RWPE2 (cell line): Measurements from ENCODE around the gene ADAMTS17.

ENCODE experiments used
- ATAC-seq: fragments of 200-7000 bp; cut with Tn5 transposase; 3 replicates; pipeline ENCODE4 v1.9.1; 2021; ENCODE audit warnings: low read depth
- DNase-seq: peaks from one replicate; pipeline ENCODE4 v3.0.0-alpha.2; 2020; ENCODE audit warnings: low spot score
- H3K27ac ChIP-seq: fragments of 450-650 bp; 2 replicates; pipeline ENCODE4 v1.5.1; 2017; ENCODE audit warnings: mild to moderate bottlenecking; ENCODE audit not compliant: poor library complexity, severe bottlenecking
- H3K27me3 ChIP-seq: fragments of 250-450 bp; sonication (Bioruptor Pico); 2 replicates; pipeline ENCODE4 v1.5.1; 2021; ENCODE audit warnings: mild to moderate bottlenecking, moderate library complexity; ENCODE audit not compliant: insufficient read depth, poor library complexity, severe bottlenecking
- H3K36me3 ChIP-seq: fragments of 250-450 bp; sonication (Bioruptor Pico); 2 replicates; pipeline ENCODE4 v1.5.1; 2020; ENCODE audit warnings: low read depth, mild to moderate bottlenecking, moderate library complexity
- H3K4me1 ChIP-seq: fragments of 250-450 bp; sonication (Bioruptor Pico); 2 replicates; pipeline ENCODE4 v1.5.1; 2021; ENCODE audit warnings: mild to moderate bottlenecking, moderate library complexity; ENCODE audit not compliant: insufficient read depth, poor library complexity, severe bottlenecking
- H3K4me3 ChIP-seq: fragments of 250-450 bp; sonication (Bioruptor Pico); 2 replicates; pipeline ENCODE4 v1.5.1; 2021; ENCODE audit warnings: mild to moderate bottlenecking, moderate library complexity; ENCODE audit not compliant: severe bottlenecking
- H3K9me3 ChIP-seq: fragments of 250-450 bp; sonication (Bioruptor Pico); 2 replicates; pipeline ENCODE4 v1.5.1; 2021; ENCODE audit warnings: mild to moderate bottlenecking, moderate library complexity; ENCODE audit not compliant: severe bottlenecking
- TF ChIP-seq, protein P1 (sequence below): fragments of 450-650 bp; IDR thresholded peaks from one replicate; pipeline ENCODE4 v1.5.1; 2017; ENCODE audit warnings: mild to moderate bottlenecking, moderate library complexity; ENCODE audit not compliant: poor library complexity, severe bottlenecking

ADAMTS17 gene

DNA sequence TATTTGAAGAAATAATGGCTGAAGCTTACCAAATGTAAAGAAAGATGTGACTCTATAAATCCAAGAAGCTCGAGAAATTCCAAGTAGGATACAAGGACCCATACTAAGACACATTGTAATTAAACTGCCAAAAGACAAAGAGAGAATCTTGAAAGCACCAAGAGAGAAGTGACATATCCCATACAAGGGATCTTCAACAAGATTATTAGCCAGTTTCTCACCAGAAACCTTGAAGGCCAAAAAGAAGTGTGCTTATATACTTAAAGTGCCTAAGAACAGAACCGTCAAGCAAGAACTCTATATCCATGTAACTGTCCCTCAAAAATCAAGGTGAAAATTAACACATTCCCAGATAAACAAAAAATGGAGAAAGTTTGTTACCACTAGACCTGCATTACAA is 220.5 kb downstream of the ADAMTS17 start:
- H3K27me3 ChIP-seq = no peaks in the 10 kb centered on the region
- ATAC-seq (no peak), DNase-seq (no peak)
- TF ChIP-seq, protein P1, sequence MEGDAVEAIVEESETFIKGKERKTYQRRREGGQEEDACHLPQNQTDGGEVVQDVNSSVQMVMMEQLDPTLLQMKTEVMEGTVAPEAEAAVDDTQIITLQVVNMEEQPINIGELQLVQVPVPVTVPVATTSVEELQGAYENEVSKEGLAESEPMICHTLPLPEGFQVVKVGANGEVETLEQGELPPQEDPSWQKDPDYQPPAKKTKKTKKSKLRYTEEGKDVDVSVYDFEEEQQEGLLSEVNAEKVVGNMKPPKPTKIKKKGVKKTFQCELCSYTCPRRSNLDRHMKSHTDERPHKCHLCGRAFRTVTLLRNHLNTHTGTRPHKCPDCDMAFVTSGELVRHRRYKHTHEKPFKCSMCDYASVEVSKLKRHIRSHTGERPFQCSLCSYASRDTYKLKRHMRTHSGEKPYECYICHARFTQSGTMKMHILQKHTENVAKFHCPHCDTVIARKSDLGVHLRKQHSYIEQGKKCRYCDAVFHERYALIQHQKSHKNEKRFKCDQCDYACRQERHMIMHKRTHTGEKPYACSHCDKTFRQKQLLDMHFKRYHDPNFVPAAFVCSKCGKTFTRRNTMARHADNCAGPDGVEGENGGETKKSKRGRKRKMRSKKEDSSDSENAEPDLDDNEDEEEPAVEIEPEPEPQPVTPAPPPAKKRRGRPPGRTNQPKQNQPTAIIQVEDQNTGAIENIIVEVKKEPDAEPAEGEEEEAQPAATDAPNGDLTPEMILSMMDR = no peak
- H3K4me1 ChIP-seq = no peaks in the 10 kb centered on the region
- H3K27ac ChIP-seq = no peak overlapping the region
- H3K36me3 ChIP-seq = no peaks in the 10 kb centered on the region
- no peak overlapping the region for H3K4me3 ChIP-seq
- H3K9me3 ChIP-seq = peaks cover 7% of the 10 kb centered on the region

DNA sequence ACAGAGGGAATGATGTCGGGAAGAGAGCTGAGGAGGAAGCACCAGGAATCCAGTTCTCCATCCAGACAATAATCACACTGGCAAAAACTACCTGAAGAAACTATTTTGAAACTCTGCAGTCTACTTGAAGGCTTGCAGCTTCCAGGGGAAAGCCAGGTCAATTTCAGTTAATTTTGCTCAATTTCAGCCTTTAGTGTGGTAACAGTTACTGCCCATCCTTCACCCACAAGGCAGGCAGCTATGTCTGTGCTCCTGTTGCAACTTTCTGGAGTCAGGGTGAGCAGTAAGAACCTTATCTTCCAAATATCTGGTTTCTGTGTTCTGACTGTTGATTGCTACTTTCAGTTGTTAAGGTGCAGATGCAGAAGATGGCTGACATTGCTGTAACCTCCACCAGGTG is 221.7 kb downstream of the ADAMTS17 start:
- Histone ChIP-seq H3K4me1 (no peaks in the 10 kb centered on the region), H3K27me3 (no peaks in the 10 kb centered on the region)
- TF ChIP-seq, protein P1 = no peak

DNA sequence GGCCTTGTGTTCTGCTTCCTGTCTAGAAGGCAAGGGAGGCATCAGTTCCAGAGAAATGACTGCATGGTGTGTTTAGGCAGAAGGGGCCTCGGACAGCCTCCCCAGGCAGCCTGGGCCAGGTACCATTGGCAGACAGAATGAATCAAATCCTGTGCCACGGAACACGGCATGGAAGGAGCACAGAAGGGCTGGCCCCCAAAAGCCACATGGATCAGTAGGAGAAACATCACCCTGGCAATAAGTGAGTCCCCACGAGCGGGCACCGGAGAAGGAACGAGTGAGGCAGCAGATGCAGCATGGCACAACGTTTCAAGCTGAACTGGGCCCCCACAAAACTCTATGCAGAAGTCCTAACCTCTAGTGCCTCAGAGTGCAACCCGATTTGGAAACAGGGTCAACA is 223.2 kb downstream of the ADAMTS17 start:
- ATAC-seq (no peak), DNase-seq (peak; percentile 51)
- Histone ChIP-seq H3K27me3 (no peaks in the 10 kb centered on the region), H3K4me3 (no peak overlapping the region), H3K27ac (no peak overlapping the region), H3K4me1 (no peaks in the 10 kb centered on the region), H3K36me3 (no peaks in the 10 kb centered on the region), H3K9me3 (peaks cover 7% of the 10 kb centered on the region)
- TF ChIP-seq, protein P1 = no peak

More for the DNA sequence above, 221.7 kb downstream of the ADAMTS17 start:
- Histone ChIP-seq H3K27ac (no peak overlapping the region), H3K4me3 (no peak overlapping the region), H3K9me3 (peaks cover 7% of the 10 kb centered on the region), H3K36me3 (no peaks in the 10 kb centered on the region)
- no peak for ATAC-seq
- peak; percentile 8 for DNase-seq

DNA sequence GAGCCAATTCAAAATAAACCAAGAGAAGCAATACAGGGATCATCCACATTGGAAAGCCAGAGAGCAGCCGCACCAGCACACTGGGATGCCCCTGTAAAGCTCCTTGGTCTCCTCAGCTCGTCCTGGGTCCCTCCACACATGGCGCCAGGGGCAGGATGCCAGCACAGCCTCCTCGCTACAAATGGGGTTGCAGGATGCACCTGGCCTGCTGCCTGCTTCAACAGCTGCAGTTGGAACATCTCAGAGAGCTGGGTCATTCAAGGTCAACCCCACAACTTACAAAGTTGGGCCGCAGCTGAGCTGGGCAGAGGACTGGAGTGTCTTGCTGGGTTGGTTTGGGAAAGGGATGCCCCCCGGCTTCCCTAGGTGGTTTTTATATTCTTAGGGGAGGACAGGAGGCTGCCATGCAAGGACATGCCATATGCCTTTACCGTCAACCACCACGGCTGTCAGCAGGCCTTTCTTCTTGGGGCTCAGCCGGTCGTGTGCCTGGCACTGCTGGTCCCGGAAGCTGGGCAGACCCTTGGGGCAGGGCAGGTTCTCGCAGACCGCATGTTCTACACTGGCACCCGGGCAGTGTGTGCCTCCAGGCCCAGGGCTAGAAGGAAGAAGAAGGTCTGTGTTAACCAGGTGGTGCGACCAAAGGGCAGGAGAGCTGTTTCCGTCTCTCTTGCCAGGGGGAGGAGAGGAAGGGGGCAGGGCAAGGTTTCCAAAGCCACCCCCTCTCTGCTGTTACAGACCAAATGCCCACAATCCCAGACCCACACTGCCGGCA is 225.2 kb downstream of the ADAMTS17 start:
- Histone ChIP-seq H3K4me3 (no peak overlapping the region), H3K27me3 (no peaks in the 10 kb centered on the region), H3K27ac (no peak overlapping the region), H3K4me1 (peaks cover 3% of the 10 kb centered on the region), H3K9me3 (peaks cover 7% of the 10 kb centered on the region), H3K36me3 (no peaks in the 10 kb centered on the region)
- DNase-seq (peak; percentile 53), ATAC-seq (no peak)
- TF ChIP-seq, protein P1 = no peak

DNA sequence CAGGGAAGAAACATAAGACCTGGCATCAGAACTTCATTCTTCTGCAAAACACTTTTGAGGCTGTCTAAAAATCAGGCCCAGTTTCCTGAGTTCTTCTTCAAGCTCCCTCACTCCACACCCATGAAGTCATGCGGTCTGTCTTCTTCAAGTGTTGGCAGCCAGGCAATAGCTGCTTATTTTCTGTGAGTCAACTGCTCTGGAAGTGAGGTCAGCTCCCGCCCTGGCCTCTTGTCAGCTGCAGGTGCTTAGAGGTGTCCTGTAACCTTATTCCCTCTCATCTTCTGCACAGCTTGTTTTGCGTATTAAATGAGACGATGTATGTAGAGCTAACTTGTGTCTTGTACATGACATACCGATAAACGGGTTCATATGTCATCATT is 226.1 kb downstream of the ADAMTS17 start:
- Histone ChIP-seq H3K36me3 (no peaks in the 10 kb centered on the region), H3K9me3 (peaks cover 1% of the 10 kb centered on the region), H3K27ac (no peak overlapping the region), H3K27me3 (no peaks in the 10 kb centered on the region), H3K4me1 (peaks cover 12% of the 10 kb centered on the region), H3K4me3 (no peak overlapping the region)
- ATAC-seq (peak; percentile 87), DNase-seq (peak; percentile 71)
- TF ChIP-seq, protein P1 = no peak
